ENCODE measurements around the gene ENDOU.

ENDOU gene

GRCh38 chr12:47757840-47758583 is 32.7 kb upstream of the ENDOU start:
- ChIA-PET CTCF (interaction anchor here (0.6 to 14.5 kb wide), 14 partner anchors 9 to 106 kb away, joined by 3 to 448 read pairs (median 5); partner anchors contain the start of genes ENDOU and SLC48A1), POLR2A (interaction anchor here (0.6 to 1.0 kb wide), 2 partner anchors 78 to 333 kb away, joined by 3 to 5 read pairs; no protein-coding TSS in a partner anchor)
- no peak for DNase-seq (ENCODE audit: extremely low spot score)
- TF ChIP-seq, protein P1, sequence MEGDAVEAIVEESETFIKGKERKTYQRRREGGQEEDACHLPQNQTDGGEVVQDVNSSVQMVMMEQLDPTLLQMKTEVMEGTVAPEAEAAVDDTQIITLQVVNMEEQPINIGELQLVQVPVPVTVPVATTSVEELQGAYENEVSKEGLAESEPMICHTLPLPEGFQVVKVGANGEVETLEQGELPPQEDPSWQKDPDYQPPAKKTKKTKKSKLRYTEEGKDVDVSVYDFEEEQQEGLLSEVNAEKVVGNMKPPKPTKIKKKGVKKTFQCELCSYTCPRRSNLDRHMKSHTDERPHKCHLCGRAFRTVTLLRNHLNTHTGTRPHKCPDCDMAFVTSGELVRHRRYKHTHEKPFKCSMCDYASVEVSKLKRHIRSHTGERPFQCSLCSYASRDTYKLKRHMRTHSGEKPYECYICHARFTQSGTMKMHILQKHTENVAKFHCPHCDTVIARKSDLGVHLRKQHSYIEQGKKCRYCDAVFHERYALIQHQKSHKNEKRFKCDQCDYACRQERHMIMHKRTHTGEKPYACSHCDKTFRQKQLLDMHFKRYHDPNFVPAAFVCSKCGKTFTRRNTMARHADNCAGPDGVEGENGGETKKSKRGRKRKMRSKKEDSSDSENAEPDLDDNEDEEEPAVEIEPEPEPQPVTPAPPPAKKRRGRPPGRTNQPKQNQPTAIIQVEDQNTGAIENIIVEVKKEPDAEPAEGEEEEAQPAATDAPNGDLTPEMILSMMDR (IDR thresholded peaks at IDR 0.05; ENCODE audit: control extremely low read depth, extremely low read depth, low read depth, missing control alignments): no peak

GRCh38 chr12:47757364-47757839 is 32.1 kb upstream of the ENDOU start:
- POLR2A ChIA-PET: interaction anchor here (0.6 kb wide), 1 partner anchor 334 kb away, joined by 3 read pairs; no protein-coding TSS in a partner anchor
- CTCF ChIA-PET: interaction anchor here (0.8 to 14.5 kb wide), 11 partner anchors 8 to 106 kb away, joined by 3 to 448 read pairs (median 6); partner anchors contain the start of genes ENDOU and SLC48A1
- DNase-seq (ENCODE audit: extremely low spot score): no peak
- TF ChIP-seq, protein P1 (IDR thresholded peaks at IDR 0.05; ENCODE audit: control extremely low read depth, extremely low read depth, low read depth, missing control alignments): no peak

- DNase-seq (ENCODE audit: extremely low spot score): peak; percentile 81
- POLR2A ChIA-PET: interaction anchor here (0.9 kb wide), 1 partner anchor 15 kb away, joined by 5 read pairs; no protein-coding TSS in a partner anchor
- CTCF ChIA-PET: interaction anchor here (1.0 to 14.5 kb wide), 15 partner anchors 14 to 591 kb away, joined by 3 to 448 read pairs (median 5); partner anchors contain the start of gene SLC48A1
- TF ChIP-seq, protein P1 (IDR thresholded peaks at IDR 0.05; ENCODE audit: control extremely low read depth, extremely low read depth, low read depth, missing control alignments): no peak
These were observed 30.6 kb upstream of the ENDOU start for GRCh38 chr12:47755655-47756562.

DNA sequence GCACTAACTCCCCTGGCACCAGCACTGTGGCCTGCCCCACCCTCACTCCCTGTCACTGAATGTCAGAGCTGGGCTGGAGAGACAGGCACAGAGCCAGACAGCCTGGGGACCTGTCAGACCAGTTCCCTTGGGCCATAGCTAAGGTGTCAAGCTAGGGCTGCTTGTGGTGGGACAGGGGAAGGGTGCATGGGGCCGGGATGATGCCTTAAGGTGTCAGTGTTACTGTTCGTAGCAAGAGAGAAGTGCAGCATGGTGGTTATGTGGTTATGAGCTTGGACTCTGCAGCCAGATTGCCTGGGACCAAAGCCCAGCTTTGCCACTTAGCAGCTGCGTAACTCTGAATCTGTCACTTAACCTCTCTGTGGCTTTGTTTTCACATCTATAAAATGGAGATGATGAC is 29.6 kb upstream of the ENDOU start:
- TF ChIP-seq, protein P1 (IDR thresholded peaks at IDR 0.05; ENCODE audit: control extremely low read depth, extremely low read depth, low read depth, missing control alignments): no peak
- ChIA-PET CTCF (interaction anchor here (0.6 to 14.5 kb wide), 14 partner anchors 13 to 83 kb away, joined by 3 to 448 read pairs (median 5); partner anchors contain the start of genes ENDOU and SLC48A1), POLR2A (no interaction called here)
- DNase-seq (ENCODE audit: extremely low spot score): no peak

- ChIA-PET POLR2A (no interaction called here), CTCF (interaction anchor here (1.2 to 14.5 kb wide), 8 partner anchors 12 to 84 kb away, joined by 3 to 448 read pairs (median 12); partner anchors contain the start of gene SLC48A1)
- TF ChIP-seq, protein P1 (IDR thresholded peaks at IDR 0.05; ENCODE audit: control extremely low read depth, extremely low read depth, low read depth, missing control alignments): no peak
These were observed 28.8 kb upstream of the ENDOU start for GRCh38 chr12:47754126-47754525.

More at GRCh38 chr12:47754126-47754525, 28.8 kb upstream of the ENDOU start:
- no peak for DNase-seq (ENCODE audit: extremely low spot score)

Data from GM10248 (cell line).